NCI-H1092 (cell line): Measurements from ENCODE around the gene EXD3.

Experiments
- DNase-seq: peaks from one replicate; lab custom pipeline; 2025; lab: John Stamatoyannopoulos, UW

Gene EXD3

DNA sequence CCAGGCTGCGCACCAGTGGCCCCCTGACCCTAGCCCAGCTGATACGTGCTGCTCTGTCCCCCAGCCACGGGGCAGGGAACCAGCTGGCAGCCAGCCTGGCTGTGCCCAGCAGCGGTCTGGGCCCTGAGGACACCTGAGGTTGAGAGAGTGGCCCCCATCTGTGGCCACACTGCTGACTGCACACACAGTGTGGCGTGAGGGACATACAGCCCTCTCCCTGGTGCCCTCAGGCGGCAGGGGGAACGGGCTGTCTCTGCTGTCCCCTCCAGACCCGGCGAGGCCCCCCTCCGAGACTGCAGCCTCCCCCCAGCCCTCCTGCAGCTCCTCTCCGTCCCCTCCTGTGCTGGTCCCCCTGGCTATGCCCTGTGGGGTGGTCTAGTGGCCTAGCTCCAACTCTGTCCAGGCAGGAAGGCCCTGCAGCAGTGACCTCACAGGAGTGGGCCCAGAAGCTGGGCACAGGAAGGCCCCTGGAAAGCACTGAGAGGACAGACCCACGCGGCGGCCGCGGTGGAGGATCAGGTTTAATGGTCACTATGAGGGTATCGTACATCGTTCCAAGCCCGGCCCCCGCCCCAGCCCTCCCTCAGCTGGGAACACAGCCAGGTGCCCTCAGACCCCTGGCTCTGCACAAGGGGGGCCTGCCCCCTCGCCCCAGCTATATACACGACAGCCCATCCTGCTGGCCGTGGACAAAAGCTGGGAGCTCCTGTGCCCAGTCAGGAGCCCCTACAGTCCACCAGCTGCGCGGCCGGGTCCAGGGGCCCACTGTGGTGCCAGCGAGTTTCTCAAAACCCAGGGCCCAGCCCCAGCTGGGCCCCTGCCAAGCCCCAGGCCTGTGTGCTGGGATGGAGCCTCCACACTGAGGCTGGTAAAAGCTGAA is 25.0 kb upstream of the EXD3 start:
- DNase-seq: no peak

DNA sequence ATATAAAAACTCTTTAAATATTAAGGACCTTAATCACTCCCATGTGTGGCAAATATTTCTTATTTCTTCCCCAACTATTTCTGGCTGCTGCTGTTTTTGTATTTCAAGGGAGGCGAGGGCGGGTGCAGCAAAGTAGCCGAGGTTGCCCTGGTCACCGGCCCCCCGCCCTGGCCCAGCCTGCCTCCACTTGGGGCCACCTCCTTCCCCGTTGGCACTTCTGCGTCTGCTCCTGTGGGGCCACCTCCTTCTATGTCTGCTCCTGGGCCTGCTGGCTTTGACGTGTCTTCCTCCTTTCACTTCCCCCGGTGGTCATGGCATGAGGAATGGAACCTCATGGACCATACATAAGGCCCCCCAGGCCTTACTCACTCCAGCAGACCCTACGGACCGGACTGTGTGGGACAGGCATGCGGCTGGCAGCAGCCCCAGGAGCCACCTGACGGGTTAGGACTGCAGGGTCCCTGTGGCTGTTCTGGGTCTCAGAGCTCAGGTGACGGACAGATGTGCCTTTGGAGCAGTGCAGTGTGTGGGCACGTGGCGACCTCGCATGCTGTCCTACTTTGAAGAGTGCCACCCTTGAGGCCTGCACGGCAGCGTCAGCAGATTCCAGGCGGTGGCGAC is 24.0 kb upstream of the EXD3 start:
- no peak for DNase-seq

DNA sequence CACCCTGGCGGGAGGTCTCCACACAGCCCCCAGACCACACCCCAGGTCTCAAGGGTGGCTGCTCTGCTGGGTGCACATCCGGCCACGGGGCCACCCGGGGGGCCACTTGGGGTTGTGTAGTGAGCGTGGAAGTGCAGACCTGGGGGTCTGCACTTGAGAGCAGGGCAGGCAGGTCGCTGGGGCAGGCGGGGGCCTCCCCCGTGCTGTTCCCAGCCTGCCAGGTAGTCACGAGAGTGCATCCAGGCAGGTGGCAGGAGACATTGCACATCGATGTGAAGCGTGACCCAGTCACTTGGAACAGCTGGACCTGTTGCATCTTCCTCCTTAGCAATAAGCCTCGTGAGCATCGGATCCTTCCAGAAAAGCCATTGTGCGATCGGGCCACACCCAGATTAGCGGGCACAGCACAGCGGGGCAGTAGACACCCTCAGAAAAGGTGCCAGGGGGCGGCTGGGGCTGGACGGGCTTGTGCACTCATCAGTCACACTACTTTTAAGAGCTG is 23.0 kb upstream of the EXD3 start:
- no peak for DNase-seq

DNA sequence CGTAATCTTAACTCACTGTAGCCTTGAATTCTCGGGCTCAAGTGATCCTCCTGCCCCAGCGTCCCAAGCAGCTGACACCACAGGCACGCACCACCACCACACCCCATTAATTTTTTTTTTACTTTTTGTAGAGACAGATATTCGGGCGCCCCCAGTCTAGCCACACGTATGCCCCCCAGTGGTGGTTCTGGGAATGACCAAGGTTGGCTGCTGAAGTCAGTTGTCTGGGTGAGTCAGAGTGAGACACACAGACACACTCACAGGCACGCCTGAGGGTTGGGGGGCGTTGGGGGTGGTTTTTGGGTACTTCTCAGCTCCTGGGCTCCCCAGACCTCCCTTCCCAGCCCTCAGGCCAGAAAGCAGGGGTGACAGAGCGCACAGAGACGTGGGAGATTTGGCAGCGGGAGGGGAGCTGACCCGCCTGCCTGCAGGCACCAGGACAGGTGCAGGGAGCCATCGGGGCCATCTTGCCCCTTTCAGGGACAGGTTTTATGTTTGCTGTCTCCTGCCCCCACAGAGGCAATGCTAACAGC is 22.4 kb upstream of the EXD3 start:
- peak; percentile 43 for DNase-seq

DNA sequence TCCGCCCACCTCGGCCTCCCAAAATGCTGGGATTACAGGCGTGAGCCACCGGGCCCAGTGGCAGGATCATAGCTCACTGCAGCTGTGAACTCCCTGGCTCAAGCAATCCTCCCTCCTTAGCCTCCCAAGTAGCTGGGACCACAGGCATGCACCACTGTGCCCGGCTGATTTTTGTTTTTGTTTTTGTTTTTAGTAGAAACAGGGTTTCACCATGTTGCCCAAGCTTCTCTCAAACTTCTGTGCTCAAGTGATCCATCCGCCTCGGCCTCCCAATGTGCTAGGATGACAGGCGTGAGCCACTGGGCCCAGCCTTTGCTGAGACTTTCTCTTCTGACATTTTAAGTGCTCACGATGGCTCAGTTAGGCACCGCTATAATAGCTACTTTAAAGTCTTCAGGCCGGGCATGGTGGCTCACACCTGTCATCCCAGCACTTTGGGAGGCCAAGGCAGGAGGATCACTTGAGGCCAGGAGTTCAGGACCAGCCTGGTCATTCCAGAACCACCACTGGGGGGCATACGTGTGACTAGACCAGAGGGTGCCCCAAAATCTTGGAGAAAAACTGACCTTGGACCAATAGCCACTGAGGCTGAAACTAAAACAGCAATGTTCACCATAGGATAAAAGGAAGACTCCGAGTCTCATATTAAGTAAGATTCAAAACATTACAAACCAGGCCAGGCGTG is 21.3 kb upstream of the EXD3 start:
- DNase-seq: no peak

DNA sequence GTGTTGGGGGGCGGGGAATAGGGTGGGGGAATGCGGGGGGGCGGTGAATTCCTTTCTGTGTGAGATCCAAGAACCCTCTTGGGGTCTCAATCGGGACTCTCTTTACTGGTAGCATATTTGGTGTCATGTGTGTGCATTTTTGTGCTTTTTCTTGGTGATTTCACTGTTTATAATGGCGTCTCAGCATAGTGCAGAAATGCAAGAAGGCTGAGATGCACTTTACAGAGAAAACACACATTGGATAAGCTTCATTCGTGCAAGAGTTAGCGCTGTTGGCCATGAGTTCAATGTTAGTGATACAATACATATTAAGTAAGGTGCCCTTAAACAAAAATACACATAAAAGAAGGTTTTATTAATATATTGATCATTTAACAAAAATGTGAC is 19.0 kb upstream of the EXD3 start:
- DNase-seq: no peak

DNA sequence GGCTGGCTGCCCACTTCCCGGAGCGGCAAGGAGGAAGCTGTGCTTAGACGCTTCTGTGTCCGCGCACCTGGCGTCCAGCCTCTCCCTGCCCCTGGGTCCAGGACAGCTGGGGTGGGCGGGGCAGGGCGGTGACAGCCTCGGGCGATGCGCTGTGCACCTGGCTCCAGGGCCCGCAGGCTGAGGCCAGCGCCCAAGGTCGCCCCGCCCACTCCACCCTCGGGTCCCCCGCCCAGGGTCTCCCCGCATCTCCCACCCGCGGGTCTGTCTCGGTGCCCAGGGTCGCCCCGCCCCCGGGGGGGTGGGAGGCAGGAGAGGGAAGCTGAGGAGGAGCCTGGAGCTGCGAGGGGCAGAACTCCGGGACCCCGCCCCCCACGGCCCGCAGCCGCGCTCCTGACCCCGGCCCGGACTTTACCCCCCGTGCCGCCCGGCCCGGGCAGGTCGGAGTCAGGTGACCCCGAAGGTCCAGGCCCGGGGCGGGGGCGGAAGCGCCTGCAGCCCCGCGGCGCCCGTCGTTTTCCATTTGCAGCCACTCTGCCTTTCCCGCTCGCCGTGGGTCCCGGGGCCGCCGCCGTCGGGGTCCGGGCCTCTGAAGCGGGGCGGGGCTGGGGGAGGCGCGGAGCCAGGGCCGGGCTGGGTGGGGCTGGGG is 18.4 kb upstream of the EXD3 start, which contains the start of gene ENTPD8:
ENTPD8 (minus strand) TSS at position 69 of the 646 bp plus-strand sequence. CDS start 3,072 bp downstream, outside the sequence.
- DNase-seq: peak; percentile 38

DNA sequence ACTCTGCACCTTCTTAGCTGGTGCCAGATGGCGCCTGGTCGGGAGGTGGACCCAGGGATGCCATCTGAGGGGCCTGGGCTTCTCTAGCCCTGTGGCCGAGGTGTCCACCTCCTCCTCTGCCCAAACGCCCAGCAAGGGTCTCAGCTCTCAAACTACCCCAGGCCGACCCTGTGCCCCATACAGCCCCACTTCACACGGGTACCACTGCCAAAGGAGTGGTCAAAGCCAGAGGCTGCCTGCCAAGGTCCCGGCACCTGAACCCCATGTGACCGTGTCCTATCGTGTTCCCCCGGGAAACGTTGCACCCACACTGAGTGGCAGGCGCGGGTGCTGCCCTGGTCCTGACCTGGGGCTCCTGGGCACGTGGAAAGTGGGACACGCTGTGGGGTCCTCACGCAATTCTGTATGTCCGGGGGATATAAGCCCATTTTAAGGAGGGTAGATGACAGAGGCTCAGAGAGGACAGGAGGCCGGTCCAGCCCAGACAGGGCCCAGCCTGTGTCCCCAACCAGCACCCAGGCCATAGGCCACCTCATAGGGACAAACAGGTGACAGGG is 16.3 kb upstream of the EXD3 start:
- no peak for DNase-seq

DNA sequence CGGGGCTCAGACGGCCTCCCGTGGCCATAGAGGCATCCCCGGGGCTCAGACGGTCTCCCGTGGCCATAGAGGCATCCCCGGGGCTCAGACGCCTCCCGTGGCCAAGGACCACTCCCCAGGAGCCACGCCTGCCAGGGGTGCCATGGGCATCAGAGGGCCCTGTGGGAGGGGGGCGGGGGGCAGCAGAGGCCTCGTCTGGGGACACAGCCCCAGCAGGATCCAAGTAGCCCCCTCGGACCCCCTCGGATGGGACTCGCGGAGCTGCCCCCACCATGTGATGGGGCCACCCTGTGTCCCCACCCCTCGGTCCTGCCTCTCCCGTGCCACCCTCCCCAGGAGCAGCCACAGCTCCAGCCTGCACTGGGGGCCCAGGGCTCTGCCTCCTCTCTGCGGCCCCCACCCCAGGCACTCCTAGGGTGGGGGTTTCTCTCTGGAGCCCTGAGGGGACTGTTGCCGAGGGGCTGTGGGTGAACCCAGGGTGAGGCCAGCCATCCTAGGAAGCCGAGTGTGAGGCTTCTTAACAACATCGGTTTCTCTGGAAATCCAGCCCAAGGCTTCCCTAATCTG is 15.7 kb upstream of the EXD3 start:
- no peak for DNase-seq

DNA sequence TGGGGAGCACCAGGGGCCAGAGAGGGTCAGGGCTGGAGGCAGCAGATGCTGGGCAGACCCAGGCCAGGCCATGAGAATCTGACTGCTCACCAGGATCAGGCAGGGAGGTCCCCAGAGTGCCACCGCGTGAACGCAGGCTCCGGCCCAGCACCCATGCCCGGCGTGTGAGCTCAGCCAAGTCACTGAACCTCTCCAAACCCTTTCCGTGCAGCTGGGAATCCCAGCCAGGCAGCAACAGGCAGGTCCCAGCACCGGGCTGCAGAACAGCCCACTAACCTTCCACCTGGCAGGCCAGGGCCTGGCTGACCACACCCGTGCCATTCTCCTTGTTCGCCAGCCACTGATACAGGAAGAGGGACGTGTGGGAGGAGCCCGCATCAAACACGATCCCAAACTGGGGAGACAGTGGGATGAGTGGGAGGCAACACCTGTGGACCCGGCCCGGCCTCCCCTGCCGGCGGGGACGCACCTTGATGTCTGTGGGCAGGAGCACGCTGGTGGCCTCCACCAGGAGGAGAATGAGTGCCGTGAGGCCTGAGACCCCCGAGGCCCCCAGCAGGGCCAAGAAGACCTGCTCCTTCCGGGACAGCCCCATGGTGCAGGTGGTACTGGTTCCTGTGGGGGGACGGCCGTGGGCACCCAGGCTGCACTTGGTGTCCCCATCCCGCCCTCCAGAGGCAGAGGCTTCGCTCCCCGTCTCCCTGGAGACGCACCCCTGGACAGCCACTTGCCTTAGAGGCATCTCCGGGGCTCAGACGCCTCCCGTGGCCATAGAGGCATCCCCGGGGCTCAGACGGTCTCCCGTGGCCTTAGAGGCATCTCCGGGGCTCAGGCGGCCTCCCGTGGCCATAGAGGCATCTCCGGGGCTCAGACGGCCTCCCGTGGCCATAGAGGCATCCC is 15.0 kb upstream of the EXD3 start:
- no peak for DNase-seq

DNA sequence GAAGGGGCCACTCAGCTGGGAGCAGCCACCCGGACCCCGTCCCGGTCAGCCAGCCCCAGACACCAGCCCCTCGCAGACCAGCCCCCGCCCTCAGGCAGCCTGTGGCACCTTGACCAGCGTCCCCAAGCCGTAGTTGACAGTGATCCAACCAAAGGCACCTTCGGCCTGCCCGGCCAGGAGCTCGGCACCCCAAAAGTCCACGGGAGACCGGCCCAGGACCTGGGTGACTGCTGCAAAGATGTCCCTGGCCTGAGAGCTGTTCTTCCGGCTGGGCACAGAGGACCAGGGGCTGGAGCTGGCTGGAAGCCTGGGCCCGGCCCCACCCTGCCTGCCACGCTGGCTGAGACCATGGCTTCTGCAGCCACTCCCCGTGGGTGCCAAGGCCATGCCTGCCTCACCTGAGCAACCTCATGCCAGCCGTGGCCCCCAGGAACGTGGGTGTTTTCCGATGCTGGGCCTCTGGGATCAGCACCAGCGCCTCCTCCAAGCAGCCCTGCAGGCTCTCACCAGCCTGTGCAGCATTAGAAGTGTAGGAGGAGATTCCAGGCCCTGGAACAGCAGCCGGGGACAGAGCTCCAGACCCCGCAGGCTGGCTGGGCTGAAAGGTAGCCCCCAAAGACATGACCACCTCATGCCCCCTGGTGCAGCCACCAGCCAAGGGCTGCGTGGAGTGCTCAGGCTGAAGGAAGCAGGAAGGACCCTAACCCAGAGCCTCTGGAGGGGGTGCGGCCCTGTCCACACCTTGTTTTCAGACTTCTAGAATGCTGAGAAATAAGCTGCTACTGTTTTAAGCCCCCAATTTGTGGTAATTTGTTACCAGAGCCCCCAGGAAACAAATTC is 14.0 kb upstream of the EXD3 start:
- no peak for DNase-seq

DNA sequence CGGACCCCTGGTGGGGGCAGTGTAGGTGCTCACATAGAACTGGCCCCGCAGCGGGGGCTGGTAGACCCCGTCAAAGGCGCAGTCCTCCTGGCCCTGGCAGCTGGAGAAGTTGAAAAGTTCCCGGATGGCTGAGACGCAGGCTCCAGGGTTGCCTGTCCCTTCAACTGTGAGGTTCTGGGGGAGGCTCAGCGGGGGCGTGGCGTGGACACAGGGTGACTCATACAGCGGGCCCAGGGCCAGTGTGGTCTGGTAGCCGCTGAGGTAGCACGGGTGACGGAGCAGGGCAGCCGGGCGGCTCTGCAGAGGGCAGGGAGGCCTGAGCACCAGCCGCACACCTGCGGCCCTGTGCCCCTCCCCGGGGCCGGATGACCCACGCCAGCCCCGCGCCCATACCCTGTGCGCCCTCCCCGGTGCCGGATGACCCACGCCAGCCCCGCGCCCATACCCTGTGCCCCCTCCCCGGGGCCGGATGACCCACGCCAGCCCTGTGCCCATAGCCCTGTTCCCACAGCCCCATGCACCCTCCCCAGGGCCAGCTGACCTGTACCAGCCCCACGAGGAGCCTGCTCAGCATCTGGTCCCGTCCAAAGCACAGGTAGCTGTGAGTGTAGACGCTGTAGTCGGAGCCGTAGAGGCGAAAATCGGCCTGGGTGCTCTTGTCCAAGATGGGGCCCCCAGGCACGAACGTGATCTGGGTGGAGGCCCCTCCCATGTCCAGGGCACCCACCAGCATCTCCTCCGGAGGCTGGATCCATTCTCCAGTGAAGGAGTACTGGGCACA is 13.2 kb upstream of the EXD3 start:
- DNase-seq: no peak

DNA sequence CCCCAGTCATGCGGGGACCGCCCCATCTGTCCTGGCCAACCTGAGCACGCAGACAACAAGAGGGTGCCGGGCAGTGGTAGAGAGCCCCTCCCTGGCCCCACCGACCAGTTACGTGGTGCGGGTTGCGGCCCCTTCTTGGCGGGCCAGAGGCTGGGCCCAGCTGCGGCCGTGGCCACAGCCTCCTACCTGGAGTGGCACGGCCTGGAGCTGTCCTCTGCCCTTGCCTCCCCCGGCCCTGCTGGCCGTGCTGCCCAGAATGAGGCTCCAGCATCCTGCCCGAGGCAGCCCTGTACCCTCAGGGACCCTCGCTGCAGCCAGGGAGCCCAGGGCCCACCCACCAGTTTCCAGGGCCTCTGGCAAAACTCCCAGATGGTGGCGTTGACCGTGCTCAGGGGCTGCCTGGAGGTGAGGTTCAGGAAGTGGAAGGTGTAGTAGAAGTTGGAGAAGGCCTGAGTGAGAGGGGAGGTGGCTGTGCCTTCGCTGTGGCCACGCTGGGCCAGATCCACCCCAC is 12.5 kb upstream of the EXD3 start:
- no peak for DNase-seq

DNA sequence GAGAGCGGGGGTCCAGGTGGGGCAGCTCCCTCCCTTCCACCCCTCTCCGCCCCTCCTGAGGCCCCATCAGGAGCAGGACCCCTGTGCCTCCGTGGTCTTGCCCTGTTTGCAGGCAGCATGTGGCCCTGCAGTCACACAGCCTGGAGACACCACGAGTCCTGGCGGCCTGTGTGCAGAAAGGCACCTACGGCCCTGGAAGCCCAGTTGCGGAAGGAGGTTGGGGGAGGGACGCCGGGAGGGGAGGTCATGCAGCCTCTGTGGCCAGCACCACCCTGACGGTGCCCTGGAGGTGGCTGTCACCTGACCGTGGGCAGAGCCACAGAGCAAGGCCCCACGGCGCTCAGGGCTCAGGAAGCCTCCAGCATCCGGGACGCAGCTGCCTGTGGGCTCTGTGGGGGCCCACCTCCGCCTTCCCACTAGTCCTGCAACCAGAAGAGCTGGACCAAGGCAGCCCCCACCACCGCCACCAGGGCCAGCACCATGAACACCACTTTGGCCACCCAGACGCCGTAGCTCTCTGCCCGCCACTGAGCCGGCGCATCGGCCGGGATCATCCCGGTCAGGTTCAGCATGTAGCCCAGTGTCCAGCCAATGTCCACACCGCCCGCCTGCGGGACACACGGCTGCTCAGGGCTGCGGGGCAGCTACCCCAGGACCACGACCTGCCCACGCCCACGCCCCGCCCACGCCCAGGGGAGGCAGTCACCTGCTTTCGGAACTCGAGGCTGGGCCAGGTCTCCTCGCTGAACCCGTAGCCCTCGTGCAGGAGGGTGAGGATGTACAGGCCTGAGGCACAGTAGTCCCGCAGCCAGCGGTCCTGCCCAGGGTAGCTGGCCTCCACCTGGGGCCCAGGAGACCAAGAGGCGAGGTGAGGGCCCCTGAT is 11.8 kb upstream of the EXD3 start:
- DNase-seq: no peak

DNA sequence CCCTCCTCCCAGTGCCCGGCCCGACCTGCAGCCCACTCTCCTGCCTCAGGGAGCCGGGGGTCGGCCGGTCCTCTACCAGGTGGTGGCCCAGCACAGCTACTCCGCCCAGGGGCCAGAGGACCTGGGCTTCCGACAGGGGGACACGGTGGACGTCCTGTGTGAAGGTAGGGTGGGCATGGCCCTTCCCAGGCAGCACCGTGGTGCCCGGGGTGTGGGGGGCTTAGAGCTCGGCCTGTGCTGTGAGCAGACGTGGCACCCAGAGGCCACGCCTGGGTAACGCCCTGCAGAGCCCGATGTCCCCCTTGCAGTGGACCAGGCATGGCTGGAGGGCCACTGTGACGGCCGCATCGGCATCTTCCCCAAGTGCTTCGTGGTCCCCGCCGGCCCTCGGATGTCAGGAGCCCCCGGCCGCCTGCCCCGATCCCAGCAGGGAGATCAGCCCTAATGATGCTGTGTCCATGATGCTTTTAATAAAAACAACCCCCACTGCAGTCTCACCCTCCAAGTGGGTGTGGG is 11.0 kb upstream of the EXD3 start:
- no peak for DNase-seq

DNA sequence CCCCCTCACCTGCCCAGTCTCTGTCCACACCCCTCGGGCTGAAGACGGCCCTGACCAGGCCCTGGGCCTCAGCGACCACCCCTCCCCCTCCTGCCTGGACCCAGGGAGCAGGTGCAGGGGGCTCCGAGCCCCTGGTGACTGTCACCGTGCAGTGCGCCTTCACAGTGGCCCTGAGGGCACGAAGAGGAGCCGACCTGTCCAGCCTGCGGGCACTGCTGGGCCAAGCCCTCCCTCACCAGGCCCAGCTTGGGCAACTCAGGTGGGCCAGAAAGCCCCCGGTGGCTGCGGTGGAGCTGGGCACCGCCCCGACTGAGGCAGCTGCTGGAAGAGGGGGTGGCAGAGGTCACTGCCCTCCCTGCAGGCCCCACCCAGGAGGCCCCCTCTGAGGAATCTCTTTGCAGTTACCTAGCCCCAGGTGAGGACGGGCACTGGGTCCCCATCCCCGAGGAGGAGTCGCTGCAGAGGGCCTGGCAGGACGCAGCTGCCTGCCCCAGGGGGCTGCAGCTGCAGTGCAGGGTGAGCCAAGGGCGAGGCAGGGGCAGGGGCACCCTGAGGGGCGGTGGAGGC is 10.5 kb upstream of the EXD3 start:
- no peak for DNase-seq
